Erythroblast (primary cell): ENCODE measurements around the gene METTL27.

ENCODE experiments used
- GATA1 ChIP-seq: IDR thresholded peaks from 2 replicates; pipeline ENCODE4 v1.6.1; 2011; ENCODE audit warnings: low read depth, mild to moderate bottlenecking, control low read depth, low read length, moderate library complexity
- POLR2A ChIP-seq: IDR thresholded peaks from 2 replicates; pipeline ENCODE4 v1.6.1; 2011; ENCODE audit warnings: mild to moderate bottlenecking, low read length

DNA sequence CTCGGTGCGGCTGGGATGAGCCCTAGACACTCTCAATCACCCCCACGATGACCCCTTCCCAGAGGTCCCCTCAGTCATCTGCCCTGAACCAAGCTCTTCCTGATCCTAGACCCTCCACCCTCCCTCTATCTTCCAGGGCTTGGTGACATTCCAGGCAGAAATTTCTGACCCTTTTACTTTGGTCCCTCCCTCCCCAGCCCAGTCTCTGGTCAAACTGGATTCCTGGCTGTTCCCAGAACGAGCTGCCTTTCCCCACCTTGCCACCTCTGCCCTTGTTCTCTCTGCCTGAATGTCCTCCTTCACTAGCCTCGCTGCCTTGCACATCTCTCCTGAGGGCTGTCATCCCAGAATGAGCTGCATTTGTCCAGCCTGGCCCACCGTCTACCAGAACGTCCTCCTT is 12.8 kb downstream of the METTL27 start:
- TF ChIP-seq POLR2A (no peak), GATA1 (no peak)
